ENCODE measurements around the gene FAM114A1.
"Not testable (repeated sequence)": the region's sequence is repeated elsewhere in the genome, so short reads cannot be mapped to it uniquely, and the experiment has no call there.

The FAM114A1 gene

DNA sequence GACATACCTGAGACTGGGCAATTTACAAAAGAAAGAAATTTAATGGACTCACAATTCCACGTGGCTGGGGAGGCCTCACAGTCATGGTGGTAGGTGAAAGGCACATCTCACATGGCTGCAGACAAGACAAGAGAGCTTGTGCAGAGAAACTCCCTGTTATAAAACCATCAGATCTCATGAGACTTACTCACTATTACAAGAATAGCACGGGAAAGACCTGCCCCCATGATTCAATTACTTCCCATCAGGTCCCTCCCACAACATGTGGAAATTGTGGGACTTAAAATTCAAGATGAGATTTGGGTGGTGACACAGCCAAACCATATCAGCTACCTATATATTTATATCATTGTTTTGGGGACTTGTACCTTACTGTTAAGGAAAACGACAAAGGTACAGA, 74.3 kb downstream of the FAM114A1 start:
- DNase-seq = not testable (repeated sequence)

DNA sequence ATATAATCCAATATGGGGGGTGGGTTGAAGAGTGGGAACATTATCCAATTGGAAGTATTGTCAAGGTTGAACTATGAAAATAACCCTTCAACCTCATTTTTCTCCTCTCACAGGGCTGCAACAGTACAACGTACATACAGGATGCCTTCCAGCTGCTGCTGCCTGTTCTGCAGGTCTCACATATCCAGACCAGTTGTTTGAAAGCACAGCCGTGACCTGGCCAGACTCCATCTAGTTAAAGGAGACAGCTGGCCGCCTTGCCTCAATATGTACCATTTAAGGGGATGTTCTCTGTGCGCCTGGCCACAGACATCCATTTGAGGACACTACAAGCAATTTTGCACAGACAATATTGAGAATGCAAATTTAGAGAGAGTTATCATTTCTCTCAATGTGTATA, 75.7 kb downstream of the FAM114A1 start:
- DNase-seq = peak; percentile 6 to 50

DNA sequence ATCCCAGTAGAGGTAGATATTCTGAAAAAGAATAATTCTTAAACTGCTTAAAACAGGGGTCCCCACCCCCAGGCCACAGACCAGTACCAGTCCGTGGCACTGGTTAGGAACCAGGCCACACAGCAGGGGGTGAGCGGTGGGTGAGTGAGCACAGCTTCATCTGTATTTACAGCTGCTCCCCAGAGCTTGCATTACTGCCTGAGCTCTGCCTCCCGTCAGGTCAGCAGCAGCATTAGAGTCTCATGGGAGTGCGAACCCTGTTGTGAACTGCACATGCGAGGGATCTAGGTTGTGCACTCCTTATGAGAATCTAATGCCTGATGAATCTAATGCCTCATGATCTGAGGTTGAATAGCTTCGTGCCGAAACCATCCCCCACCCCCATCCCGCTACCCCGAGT, 76.8 kb downstream of the FAM114A1 start:
- no peak for DNase-seq

DNA sequence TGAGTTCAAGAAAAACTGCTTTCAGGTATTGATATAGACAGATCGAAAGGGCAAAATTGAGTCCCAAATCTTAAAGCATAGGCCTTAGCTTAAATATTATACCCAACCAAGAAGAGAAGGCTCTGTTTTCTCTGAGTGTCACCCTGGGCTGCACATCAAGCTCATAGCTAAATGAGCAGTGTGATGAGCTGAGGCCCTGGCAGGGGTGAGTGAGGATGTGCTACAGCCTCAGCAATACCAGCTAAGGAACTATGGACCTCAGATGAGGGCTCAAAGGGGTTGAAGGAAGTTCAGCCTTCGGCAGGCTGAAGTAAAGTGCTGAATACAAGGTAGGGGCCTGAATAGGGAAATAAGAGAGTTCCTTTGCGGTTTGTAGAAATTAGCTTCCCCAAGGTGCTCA, 79.3 kb downstream of the FAM114A1 start:
- DNase-seq = no peak

DNA sequence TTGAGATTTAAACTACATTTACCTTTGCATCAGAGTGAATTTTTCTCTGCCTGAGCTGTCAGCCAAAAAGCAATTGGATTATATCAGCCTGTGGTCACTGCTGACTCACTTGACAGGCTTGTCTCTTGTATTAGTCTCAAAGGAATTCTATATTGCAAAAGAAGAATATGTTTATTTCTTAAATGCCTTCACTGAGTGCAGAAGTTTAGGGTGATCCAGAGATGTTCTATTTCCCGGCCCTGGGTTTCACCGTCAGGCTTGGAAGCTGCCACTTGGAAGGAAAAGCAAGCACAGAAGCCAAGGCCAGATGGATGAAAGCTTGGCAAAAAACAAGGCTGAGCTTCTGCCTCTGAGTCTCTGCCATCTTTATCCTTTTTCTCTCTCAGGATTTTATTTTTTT, 80.9 kb downstream of the FAM114A1 start:
- no peak for DNase-seq

DNA sequence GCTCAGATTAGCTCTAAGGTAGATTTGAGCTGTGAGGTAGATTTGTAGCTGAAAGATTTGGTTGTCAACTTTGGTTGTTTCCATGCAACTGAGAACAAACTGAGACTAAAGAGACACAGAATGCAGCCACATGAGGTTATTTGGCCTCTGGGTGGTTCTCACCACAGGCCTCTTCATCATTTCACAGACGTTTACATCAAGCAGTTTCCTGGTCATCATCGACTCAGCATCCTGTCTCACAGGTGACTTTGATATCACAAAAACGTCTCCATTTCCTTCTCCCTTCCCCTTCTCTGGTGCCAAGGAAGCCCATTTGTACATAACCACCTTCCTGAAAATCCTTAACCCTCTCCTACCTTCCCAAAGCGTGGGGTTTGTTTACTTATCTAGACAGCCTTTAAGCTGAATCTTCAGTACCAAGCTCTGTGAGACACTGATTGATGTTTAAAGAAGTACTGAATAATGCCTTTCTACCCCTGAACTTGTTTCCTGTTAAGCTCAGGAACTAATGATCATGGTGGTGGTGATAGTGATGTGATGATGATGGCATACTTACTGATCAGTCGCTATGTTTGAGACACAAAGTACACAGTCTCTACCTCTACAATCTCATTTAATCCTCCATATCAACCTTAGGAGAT, 81.9 kb downstream of the FAM114A1 start:
- DNase-seq = peak in 1 of 2 experiments; percentile 6

DNA sequence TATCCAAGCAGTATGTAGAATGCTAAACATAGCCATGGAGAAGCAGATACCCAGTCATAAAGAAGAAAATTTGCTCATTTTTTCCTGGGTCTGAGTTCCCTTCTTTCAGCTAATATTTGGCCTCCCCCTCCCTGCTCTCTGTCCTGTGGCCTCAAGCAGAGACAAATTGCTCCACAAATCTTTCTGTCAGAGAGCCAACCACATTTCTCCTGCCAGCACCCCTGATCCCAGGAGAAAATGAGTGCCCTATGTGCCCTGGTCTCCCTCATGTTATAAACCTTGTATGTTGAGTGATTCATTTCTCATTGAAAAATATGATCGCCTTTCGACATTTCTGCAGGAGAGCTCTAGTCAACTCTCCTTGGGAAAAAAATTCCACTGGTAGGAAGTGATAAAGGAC, 82.6 kb downstream of the FAM114A1 start:
- no peak for DNase-seq

DNA sequence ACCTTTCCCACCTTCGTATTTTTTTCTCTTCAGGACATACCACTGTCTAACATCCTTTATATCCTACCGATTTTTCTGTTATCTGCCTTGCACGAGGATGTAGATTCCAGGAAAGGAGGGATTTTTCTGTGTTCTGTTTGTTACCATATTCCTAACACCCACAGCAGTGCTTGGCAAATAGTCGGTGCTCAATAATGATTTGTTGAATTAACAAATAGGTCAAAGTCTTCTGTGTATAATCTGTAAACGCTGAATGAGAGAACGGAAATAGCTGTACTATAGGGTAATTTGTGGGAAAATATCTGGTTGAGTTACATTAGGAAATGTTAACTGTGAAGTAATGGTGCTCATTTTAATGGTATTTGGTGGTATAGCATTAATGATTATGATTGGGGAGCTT, 83.1 kb downstream of the FAM114A1 start:
- no peak for DNase-seq

DNA sequence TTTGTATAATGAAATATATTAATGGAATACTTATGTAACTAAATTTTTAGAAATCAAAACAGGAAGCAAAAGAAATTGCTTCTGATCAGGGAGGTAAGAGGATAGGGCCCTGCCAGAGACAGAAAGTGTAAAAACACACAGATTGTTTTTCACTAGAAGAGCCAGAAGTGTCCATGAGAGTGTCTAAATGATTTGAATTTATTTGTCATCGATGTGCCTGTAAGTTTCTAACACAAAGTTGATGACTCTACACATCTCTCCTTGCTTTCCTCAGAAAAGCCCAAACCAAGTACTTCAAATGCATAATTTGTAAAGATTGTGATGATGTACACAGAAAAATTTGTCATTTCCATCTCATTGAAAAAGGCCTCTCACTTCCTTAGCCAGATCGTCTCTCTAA, 84.0 kb downstream of the FAM114A1 start:
- no peak for DNase-seq

DNA sequence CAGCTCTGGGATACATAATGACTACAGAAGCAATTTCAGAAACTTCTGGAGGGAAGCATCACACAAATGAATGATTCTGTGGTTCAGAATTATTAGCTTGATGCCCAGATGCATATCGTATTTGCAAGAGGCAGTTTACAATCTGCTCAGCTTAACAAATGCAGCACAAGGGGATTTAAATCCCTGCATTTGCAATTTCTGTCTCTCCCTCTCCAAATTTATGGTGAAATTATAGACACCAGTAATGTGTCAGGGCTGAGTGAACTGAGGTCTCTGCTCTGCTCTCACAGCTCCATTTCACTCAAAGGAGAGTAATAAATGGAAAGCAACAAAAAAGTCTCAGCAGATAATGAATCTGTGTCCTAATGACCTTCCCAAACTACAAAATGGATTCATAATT, 84.4 kb downstream of the FAM114A1 start:
- no peak for DNase-seq

DNA sequence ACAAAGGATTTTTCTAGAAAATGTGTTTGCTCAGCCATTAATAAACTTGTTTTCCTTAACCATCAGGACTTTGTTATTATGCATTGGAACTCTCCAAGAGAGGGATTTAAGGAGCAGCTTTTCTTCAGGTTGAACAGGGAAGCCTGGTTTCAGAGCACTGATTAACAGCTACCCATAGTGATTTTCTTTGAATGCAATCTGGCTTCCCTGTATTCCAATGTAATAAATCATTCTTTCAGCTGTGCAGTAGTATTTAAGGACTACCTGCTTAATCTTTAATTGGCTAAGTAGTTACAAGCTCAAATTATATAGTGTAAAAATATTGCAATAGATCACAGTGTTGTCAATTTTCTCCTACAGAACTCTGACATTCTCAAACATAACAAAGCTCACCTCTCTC, 87.1 kb downstream of the FAM114A1 start:
- no peak for DNase-seq

DNA sequence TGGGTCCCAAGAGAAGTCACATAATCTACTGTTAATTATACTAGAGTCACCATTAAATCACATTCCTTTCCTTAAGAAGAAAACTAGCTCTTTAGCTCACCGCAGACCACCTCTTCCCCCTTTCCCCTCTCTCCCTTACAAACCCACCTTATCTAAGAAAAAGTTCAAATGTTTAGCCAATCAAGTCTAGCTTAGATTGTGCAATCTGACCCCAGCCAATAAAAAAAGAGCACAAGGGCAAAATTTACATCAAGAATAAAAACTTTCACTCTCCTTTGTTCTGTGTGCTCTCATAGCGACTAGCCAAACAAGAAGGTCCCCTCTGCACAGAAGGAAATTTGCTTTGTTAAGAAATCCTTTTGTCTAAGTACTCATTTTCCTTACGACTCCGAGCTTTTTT, 88.4 kb downstream of the FAM114A1 start:
- DNase-seq = no peak

DNA sequence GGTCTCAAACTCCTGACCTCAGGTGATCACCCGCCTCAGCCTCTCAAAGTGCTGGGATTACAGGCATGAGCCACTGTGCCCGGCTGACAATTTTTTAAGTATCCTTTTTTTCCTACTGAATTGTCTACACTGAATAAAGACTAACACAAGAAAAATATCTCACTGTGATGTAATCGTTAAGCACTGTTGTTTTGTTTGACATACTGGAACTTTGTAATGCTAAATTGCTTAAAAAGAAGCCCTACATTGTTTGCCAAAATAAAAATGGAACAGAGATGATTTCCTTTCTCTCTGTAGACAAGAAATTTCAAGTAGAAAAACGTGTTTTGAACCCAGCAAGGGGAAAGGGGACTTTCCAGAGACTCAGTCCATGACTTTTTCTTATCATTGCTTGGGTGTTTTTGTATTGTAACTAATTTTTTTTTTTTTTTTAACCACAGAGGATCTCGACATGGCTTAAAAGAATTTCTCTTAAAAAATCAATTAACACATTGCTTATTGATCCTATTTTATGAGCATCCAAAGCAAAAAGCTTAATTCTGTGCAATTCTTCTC, 89.7 kb downstream of the FAM114A1 start:
- no peak for DNase-seq

DNA sequence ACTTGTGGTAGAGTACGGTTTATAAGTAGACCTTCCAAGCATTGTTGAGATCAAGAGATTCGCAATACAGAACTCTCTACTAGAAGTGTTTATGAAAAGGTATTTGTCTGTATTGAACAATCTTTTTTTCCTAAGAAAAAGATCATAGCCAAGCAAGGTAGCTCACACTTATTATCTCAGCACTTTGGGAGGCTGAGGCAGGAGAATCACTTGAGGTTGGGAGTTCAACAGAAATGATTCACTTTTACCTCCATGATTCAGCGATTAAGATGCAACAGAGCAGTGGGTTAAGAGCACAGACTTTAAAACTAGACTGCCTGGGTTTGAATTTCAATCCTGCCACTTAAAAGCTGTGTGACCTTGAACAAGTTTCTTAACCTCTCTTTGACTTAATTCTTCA, 90.3 kb downstream of the FAM114A1 start:
- DNase-seq = no peak

DNA sequence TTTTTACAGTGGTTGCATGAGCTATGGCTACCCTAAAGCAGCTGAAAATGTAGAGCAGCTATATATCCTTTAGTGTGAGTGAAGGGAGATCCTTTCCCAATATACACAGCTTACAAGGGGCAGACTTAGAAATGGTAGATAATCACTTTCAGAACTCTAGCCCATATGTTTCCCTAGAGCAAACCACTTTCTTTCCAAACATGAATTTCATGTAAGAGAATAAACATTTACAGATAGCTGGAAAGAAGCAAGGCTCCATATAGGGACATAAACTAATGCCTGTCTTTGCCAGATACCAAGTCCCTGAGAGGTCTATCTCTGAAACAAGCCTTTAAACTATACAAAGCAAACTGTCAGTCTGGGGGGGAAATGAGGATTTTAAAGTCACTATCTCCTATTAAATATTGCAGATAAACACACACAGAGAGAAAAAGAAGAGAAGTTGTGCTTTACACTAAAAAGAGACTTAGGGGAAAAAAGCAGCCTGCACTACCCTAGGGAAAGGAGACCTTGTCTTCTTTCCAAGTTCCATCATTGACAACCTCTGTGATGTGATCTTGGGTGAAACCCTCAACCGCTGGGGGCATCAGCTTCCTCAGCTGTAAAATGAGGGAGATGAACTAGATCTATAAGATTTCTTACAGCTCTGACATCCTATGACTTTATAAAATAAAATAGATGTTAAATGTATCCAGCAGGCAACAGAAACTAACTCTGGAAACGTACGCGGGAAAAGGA, 91.0 kb downstream of the FAM114A1 start:
- DNase-seq = no peak

DNA sequence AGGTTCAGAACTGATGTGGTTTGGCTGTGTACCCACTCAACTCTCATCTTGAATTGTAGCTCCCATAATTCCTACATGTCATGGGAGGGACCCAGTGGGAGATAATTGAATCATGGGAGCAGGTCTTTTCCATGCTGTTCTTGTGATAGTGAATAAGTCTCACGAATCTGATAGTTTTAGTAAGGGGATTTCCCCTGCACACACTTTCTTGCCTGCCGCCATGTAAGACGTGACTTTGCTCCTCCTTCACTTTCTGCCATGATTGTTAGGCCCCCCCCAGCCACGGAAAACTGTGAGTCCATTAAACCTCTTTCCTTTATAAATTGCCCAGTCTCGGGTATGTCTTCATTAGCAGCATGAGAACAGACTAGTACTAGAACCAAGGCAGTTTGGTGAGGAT, 91.6 kb downstream of the FAM114A1 start:
- not testable (repeated sequence) for DNase-seq

DNA sequence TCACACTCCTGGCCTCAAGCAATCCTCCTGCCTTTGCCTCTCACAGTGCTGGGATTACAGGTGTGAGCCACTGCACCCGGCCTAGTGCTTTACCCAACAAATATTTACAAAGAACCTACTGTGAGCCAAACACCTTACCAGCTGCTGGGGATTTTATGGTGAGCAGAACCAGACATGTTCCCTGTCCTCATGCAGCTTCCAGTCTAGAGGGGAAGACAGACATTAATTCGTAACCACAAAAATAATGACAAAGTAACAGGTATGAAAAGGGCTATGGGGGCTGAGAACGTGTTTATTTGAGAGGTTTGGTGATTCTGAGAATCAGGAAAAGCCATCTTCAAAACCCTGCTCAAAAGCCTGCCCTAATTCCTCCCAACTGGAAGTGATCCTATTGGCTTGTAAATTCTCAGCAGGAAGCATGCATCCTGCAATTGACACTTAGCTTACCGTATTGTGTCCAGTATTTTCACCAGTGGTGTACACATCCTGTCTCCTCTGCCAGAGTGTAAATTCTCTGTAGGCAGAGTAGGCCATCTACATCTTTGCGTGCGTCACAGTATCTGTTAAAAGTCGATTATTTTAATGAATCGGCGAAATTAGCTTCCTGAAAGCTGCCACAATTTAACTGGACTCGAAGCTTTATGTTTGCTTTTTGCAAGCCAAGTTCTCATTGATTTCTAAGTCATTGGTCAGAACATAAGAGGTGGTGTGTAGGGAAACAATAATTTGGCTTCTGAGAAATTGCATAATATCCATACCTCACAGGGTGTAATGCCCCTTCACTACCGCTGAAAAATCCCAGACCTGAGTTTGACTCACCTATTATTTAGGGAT, 97.6 kb downstream of the FAM114A1 start:
- peak in 1 of 2 experiments; percentile 5 for DNase-seq

DNA sequence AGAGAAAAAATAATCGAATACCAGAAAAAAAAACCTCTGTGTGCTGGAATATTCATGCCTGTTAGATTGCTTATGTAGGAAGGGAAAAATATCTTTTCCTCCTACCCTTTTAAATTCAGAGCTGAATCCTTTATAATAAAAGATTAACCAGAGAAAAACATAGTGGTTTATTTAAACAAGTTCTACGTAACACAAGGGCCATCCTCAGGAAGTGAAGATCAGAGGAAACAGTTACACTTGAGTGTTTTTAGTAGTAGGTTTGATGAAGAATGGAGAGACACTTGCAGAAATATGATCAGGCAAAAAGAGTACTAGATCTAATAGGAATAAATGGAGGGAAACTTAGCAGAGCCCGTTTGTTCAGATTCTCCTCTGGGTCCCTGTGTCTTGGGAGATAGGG, 98.3 kb downstream of the FAM114A1 start:
- DNase-seq = no peak

DNA sequence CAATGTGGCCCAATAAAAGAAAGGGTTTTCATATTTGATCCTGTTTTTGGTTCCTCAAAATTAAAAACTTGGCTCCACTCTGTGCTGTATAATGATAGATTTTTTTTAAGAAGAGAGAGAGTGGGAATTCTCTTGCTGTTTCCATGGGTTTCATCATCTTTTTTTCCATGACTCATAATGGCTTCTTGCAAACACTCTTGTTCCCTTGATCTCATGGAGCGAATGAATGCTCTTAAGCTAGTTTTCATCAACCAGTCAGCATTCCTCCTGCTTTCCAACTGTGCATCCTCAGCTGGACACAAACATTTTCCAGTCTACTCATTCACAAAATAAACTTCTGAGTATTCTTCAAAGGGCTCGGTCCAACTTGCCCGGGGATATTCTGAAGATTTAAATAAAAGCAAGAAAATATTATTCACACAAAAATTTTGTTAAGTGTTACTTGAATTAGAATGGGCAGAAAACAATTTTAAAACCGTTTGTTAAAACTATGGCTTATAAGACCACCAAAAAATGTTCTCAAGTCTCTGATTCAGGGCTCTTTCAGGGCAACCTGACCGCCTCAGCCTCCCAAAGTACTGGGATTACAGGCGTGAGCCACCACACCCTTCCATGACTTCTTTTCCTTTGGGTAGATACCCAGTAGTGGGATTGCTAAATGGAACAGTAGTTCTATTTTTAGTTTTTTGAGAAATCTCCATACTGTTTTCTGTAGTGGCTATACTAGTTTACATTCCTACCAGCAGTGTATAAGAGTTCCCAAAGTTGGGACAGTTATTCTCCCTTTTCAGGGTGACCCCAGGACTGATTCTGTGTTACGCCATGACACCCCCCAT, 99.9 kb downstream of the FAM114A1 start:
- no peak for DNase-seq

DNA sequence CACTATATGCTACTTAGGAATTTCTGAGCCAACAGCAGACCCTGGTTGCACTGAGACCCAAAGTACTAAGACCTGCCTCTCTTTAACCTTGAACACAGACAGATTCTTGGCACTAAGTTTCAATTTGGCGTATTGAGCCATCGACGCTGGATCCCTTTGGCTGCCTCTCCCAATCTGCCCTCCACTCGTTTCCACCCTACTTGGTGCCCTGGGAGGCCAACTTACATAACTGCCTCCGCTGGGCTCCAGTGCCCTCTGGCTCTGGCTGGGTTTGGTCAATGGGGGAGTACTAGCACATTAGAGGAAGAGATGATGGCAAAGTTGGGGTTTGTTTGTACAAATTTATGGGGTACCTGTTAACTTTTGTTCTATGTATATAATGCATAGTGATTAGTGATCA, 101.1 kb downstream of the FAM114A1 start:
- DNase-seq = no peak

DNA sequence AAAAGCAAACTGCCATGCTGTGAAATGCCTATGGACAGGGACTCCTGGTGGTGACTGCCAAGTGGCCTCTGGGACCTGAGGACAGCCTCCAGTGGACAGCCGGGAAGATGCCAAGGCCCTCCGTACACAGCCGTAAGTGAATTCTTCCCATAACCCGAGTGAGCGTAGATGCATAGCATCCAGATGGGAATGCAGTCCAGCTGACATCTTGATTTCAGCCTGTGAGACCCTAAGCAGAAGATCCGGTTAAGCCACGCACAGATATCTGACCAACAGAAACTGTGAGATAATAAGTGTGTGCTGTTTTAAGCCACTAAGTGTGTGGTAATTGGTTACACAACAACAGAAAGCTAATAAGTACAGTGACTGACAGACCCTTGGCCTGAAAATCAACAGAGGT, 108.7 kb downstream of the FAM114A1 start:
- DNase-seq = no peak

DNA sequence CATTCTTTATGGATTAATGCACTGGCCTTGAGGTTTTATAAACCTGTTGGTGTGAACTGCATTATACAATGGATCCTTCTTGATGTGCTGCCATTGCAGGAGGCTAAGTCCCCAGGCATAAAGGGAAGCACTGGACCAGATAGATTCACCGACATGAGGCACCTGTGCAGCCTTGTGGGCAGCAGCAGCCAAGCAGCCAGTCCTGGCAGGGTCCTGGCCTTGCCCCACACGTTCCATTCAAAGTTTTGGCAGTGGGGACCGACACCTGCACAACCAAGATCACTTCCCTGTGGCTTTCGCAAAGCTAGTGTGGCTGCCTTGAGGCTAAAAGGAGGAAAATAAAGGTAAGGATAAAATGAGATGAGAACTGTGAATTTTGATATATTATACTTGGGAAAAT, 111.5 kb downstream of the FAM114A1 start:
- no peak for DNase-seq

All from NCI-H2081 (cell line).